Mammary epithelial cell (primary cell): Measurements from ENCODE around the gene UPK3A.

Experiments used
- CTCF ChIP-seq, 2 donors: IDR thresholded peaks in 1 of 2; conservative IDR thresholded peaks in 1 of 2; 2 replicates each; pipeline ENCODE4 v1.5.1; 2011 to 2012; ENCODE audit warnings: inconsistent platforms in 2 of 2, low read length in 2 of 2, mild to moderate bottlenecking in 2 of 2, control low read depth in 1 of 2, low read depth in 1 of 2; ENCODE audit not compliant: insufficient read depth in 1 of 2; ENCODE audit errors: extremely low read depth in 1 of 2
- EZH2 ChIP-seq: IDR thresholded peaks from 2 replicates; pipeline ENCODE4 v1.6.1; 2012; ENCODE audit warnings: low read length, inconsistent platforms, borderline replicate concordance

GRCh38 chr22:45284705-45285262 is at the start of gene UPK3A:
- no peak for TF ChIP-seq CTCF (conservative IDR thresholded peaks at IDR 0.05 in 1 of 2, IDR thresholded peaks at IDR 0.05 in 1 of 2; ENCODE audit: extremely low read depth in 1 of 2, insufficient read depth in 1 of 2, low read depth in 1 of 2, low read length in 2 of 2)
- no peak for TF ChIP-seq EZH2
